CD14-positive monocyte (primary cell): ENCODE data around the gene DDR1. TPM values are rescaled to one million over a fixed set of nuclear protein-coding genes. Genes with fewer than 3 reads are reported as not detected.

ENCODE experiments used
- DNase-seq, 3 donors: peaks; one replicate each; pipeline ENCODE4 v3.0.0-alpha.2; 2011 to 2022
- H2AFZ ChIP-seq: 2 replicates; pipeline ENCODE4 v1.6.0; 2012; ENCODE audit warnings: mild to moderate bottlenecking, low read depth, low read length, inconsistent platforms; ENCODE audit not compliant: insufficient read depth, poor library complexity, severe bottlenecking
- H3K27ac ChIP-seq, 2 donors: 1 replicate in 1 of 2; 2 replicates in 1 of 2; pipeline ENCODE4 v1.5.1; 2012 to 2013; ENCODE audit warnings: low read length in 2 of 2, control low read depth in 1 of 2, inconsistent platforms in 1 of 2, low read depth in 1 of 2, mild to moderate bottlenecking in 1 of 2
- H3K27me3 ChIP-seq, 2 donors: one replicate each; pipeline versions ENCODE4 v1.6.0 to v1.6.1; 2011 to 2013; ENCODE audit warnings: low read length in 2 of 2; ENCODE audit not compliant: control insufficient read depth in 2 of 2, insufficient read depth in 2 of 2
- H3K36me3 ChIP-seq, 2 donors: replicated peaks in 1 of 2; 1 replicate in 1 of 2; 2 replicates in 1 of 2; pipeline versions ENCODE4 v1.5.1 to v1.6.1; 2012 to 2013; ENCODE audit warnings: low read length in 2 of 2, control low read depth in 1 of 2, inconsistent platforms in 1 of 2, mild to moderate bottlenecking in 1 of 2; ENCODE audit not compliant: insufficient read depth in 2 of 2, control insufficient read depth in 1 of 2
- H3K4me1 ChIP-seq, 2 donors: 1 replicate in 1 of 2; 2 replicates in 1 of 2; pipeline versions ENCODE4 v1.5.1 to v1.6.1; 2012 to 2013; ENCODE audit warnings: low read length in 2 of 2, control low read depth in 1 of 2, inconsistent platforms in 1 of 2, mild to moderate bottlenecking in 1 of 2, moderate library complexity in 1 of 2; ENCODE audit not compliant: insufficient read depth in 2 of 2, control insufficient read depth in 1 of 2
- H3K4me2 ChIP-seq: replicated peaks from 2 replicates; pipeline ENCODE3; 2012; ENCODE audit warnings: low read length, moderate library complexity, mild to moderate bottlenecking; ENCODE audit not compliant: poor library complexity, severe bottlenecking; ENCODE audit errors: extremely low read depth
- H3K4me3 ChIP-seq, 3 experiments: fragments of 200-600 bp in 1 of 3; sonication (generic) in 1 of 3; replicated peaks in 1 of 3; 1 replicate in 2 of 3; 2 replicates in 1 of 3; pipeline ENCODE4 v1.5.1; 2011 to 2013; ENCODE audit warnings: low read length in 3 of 3, mild to moderate bottlenecking in 3 of 3, control low read depth in 2 of 3, low read depth in 2 of 3, inconsistent platforms in 1 of 3, moderate library complexity in 1 of 3
- H3K79me2 ChIP-seq: 2 replicates; pipeline ENCODE4 v1.6.0; 2012; ENCODE audit warnings: mild to moderate bottlenecking, control low read depth, inconsistent platforms, low read length, moderate library complexity; ENCODE audit not compliant: insufficient read depth
- H3K9ac ChIP-seq: 2 replicates; pipeline ENCODE4 v1.6.0; 2017; ENCODE audit warnings: low read length, mild to moderate bottlenecking; ENCODE audit not compliant: insufficient read depth, poor library complexity, severe bottlenecking
- H3K9me3 ChIP-seq, 2 donors: replicated peaks in 1 of 2; 1 replicate in 1 of 2; 2 replicates in 1 of 2; pipeline versions ENCODE4 v1.5.1 to v1.6.1; 2012 to 2013; ENCODE audit warnings: low read length in 2 of 2, control low read depth in 1 of 2; ENCODE audit not compliant: control insufficient read depth in 1 of 2, insufficient read depth in 1 of 2
- H4K20me1 ChIP-seq: 2 replicates; pipeline ENCODE4 v1.6.0; 2012; ENCODE audit warnings: mild to moderate bottlenecking, low read length, control low read depth, moderate library complexity; ENCODE audit not compliant: insufficient read depth
- H3K27ac Mint-ChIP-seq, 7 donors: one replicate each; pipeline ENCODE4 v1.8.0; 2020; ENCODE audit warnings: mild to moderate bottlenecking in 7 of 7, mixed read lengths in 7 of 7, moderate library complexity in 6 of 7, inconsistent platforms in 2 of 7
- H3K27me3 Mint-ChIP-seq, 3 donors: one replicate each; pipeline ENCODE4 v1.8.0; 2021 to 2022; ENCODE audit warnings: low read depth in 3 of 3, mild to moderate bottlenecking in 3 of 3, mixed read lengths in 3 of 3, moderate library complexity in 3 of 3, inconsistent platforms in 1 of 3
- H3K36me3 Mint-ChIP-seq, 2 donors: one replicate each; pipeline ENCODE4 v1.8.0; 2020; ENCODE audit warnings: mixed read lengths in 2 of 2, inconsistent platforms in 1 of 2, mild to moderate bottlenecking in 1 of 2
- H3K4me1 Mint-ChIP-seq: one replicate; pipeline ENCODE4 v1.8.0; 2020; ENCODE audit warnings: mild to moderate bottlenecking, mixed read lengths
- H3K4me3 Mint-ChIP-seq, 2 donors: one replicate each; pipeline ENCODE4 v1.8.0; 2020; ENCODE audit warnings: mild to moderate bottlenecking in 2 of 2, mixed read lengths in 2 of 2, moderate library complexity in 1 of 2
- H3K9me3 Mint-ChIP-seq, 7 donors: one replicate each; pipeline ENCODE4 v1.8.0; 2020 to 2022; ENCODE audit warnings: mixed read lengths in 7 of 7, mild to moderate bottlenecking in 6 of 7, moderate library complexity in 6 of 7, inconsistent platforms in 2 of 7
- WGBS: methylation state at CpG from one replicate; pipeline ENCODE4 v1.1.5; 2013; ENCODE audit warnings: missing lambda C conversion rate; ENCODE audit not compliant: insufficient coverage; 5-methylcytosine and 5-hydroxymethylcytosine counted together
- intact Hi-C, 2 donors: fragments of 100-400 bp; cut with micrococcal nuclease; formaldehyde crosslinking; loops; one replicate each; pipeline versions ENCODE4 v1.15.0 to v1.15.1; 2023
- polyA plus RNA-seq, 3 donors: library from polyadenylated mRNA; depleted of rRNA in 1 of 3; unstranded in 2 of 3; stranded (reverse) in 1 of 3; fragments of 300-500 nt in 2 of 3; fragments of >200 nt in 1 of 3; fragmentation: Illumina TruSeq in 2 of 3; gene quantifications; 1 replicate in 2 of 3; 2 replicates in 1 of 3; pipeline ENCODE4 v1.2.3, GENCODE V29; 2012 to 2021
- TF ChIP-seq, protein P1 (sequence below): fragments of 200-600 bp; IDR thresholded peaks from one replicate; pipeline ENCODE4 v1.8.0; 2022; ENCODE audit warnings: antibody characterized with exemption, mild to moderate bottlenecking

Gene DDR1
- polyA plus RNA-seq, 3 donors = 0.39 to 1.0 (median 0.51) TPM

- TF ChIP-seq, protein P1, sequence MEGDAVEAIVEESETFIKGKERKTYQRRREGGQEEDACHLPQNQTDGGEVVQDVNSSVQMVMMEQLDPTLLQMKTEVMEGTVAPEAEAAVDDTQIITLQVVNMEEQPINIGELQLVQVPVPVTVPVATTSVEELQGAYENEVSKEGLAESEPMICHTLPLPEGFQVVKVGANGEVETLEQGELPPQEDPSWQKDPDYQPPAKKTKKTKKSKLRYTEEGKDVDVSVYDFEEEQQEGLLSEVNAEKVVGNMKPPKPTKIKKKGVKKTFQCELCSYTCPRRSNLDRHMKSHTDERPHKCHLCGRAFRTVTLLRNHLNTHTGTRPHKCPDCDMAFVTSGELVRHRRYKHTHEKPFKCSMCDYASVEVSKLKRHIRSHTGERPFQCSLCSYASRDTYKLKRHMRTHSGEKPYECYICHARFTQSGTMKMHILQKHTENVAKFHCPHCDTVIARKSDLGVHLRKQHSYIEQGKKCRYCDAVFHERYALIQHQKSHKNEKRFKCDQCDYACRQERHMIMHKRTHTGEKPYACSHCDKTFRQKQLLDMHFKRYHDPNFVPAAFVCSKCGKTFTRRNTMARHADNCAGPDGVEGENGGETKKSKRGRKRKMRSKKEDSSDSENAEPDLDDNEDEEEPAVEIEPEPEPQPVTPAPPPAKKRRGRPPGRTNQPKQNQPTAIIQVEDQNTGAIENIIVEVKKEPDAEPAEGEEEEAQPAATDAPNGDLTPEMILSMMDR = peak; percentile 89
- Mint-ChIP-seq H3K27ac (peak overlapping the region in 6 of 7 donors; percentile 39 to 86 (median 70)), H3K36me3 (no peaks in the 10 kb centered on the region), H3K4me1 (peaks cover 8% of the 10 kb centered on the region), H3K27me3 (peaks cover 12 to 20% (median 14%) of the 10 kb centered on the region in 3 donors), H3K9me3 (peaks cover 4 to 7% (median 5%) of the 10 kb centered on the region in 7 donors), H3K4me3 (peak overlapping the region; percentile 84 to 94)
- DNase-seq = peak; percentile 72 to 84 (median 82)
- Histone ChIP-seq H3K27me3 (peaks cover 0 to 18% of the 10 kb centered on the region in 2 donors), H3K27ac (peak overlapping the region in 1 of 2 donors; percentile 46), H3K9me3 (peaks cover 0 to 3% of the 10 kb centered on the region in 2 donors), H3K36me3 (no peaks in the 10 kb centered on the region), H3K4me2 (peak overlapping the region; percentile 81), H3K4me1 (peaks cover 9 to 10% of the 10 kb centered on the region in 2 donors), H4K20me1 (no peaks in the 10 kb centered on the region), H3K9ac (peak overlapping the region; percentile 24), H2AFZ (peak overlapping the region; percentile 80), H3K79me2 (no peaks in the 10 kb centered on the region), H3K4me3 (peak overlapping the region; percentile 15 to 73 (median 38))
- 0% methylated on average over 5 of the region's 15 CpGs for WGBS
- intact Hi-C loops = loop anchor here (2.0 to 10.0 kb wide), 5 partner anchors 49 to 200 kb away; partner anchors contain the start of gene FLOT1 (in 1 of the 2)
These were observed 6.7 kb upstream of the DDR1 start for GRCh38 chr6:30877419-30878262.

GRCh38 chr6:30879684-30880427 lies 4.5 kb upstream of the DDR1 start:
- Histone ChIP-seq H3K27me3 (peaks cover 0 to 33% of the 10 kb centered on the region in 2 donors), H4K20me1 (no peaks in the 10 kb centered on the region), H3K4me3 (no peak overlapping the region), H3K9ac (no peak overlapping the region), H3K4me2 (no peak overlapping the region), H2AFZ (no peak overlapping the region), H3K27ac (no peak overlapping the region), H3K4me1 (peaks cover 14 to 16% of the 10 kb centered on the region in 2 donors), H3K79me2 (no peaks in the 10 kb centered on the region), H3K36me3 (no peaks in the 10 kb centered on the region), H3K9me3 (no peaks in the 10 kb centered on the region)
- H3K4me1 Mint-ChIP-seq = peaks cover 18% of the 10 kb centered on the region
- H3K27ac Mint-ChIP-seq = no peak overlapping the region
- H3K36me3 Mint-ChIP-seq = peaks cover 0 to 2% of the 10 kb centered on the region in 2 donors
- WGBS = 82% methylated on average over 6 of the region's 8 CpGs
- no peak overlapping the region for H3K4me3 Mint-ChIP-seq
- no peak for DNase-seq
- peaks cover 0 to 5% (median 0%) of the 10 kb centered on the region in 7 donors for H3K9me3 Mint-ChIP-seq
- H3K27me3 Mint-ChIP-seq = peaks cover 23 to 37% (median 24%) of the 10 kb centered on the region in 3 donors
- TF ChIP-seq, protein P1 = no peak
- intact Hi-C loops = loop anchor here (5.0 to 10.0 kb wide), 4 partner anchors 38 to 203 kb away; no protein-coding TSS in a partner anchor
